Uterus (tissue), 2 donors: ENCODE data around the gene TSPAN19.

Source experiments
- POLR2A ChIP-seq, 2 donors: fragments of 450-650 bp; IDR thresholded peaks; one replicate each; pipeline ENCODE4 v1.6.1; 2016; ENCODE audit warnings: antibody characterized with exemption in 2 of 2, mild to moderate bottlenecking in 1 of 2, moderate library complexity in 1 of 2
- TF ChIP-seq, protein P1 (sequence below), 4 experiments: fragments of 200-600 bp in 2 of 4; fragments of 450-650 bp in 2 of 4; sonication (generic) in 2 of 4; IDR thresholded peaks; one replicate each; pipeline ENCODE4 v1.5.1; 2016 to 2019; ENCODE audit warnings: antibody characterized with exemption in 4 of 4, mild to moderate bottlenecking in 2 of 4, moderate library complexity in 1 of 4

DNA sequence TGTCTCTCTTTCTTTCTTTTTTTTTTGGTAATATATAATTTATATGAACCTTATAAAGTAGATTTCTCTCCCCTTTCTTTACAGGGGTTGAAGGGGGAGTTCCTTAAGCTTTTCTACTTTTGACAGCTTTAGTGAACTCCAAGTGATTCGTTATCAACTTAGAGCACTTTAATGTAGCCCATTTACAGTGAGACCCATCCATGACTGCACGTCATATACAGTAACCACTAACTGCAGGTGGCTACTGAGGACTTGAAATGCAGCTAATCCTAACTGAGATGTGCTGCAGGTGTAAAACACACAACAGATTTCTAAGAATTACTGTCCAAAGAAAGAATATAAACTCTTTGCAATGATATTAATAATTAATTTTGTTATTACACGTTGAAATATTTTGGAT lies 656 bp upstream of the TSPAN19 start:
- TF ChIP-seq, protein P1, sequence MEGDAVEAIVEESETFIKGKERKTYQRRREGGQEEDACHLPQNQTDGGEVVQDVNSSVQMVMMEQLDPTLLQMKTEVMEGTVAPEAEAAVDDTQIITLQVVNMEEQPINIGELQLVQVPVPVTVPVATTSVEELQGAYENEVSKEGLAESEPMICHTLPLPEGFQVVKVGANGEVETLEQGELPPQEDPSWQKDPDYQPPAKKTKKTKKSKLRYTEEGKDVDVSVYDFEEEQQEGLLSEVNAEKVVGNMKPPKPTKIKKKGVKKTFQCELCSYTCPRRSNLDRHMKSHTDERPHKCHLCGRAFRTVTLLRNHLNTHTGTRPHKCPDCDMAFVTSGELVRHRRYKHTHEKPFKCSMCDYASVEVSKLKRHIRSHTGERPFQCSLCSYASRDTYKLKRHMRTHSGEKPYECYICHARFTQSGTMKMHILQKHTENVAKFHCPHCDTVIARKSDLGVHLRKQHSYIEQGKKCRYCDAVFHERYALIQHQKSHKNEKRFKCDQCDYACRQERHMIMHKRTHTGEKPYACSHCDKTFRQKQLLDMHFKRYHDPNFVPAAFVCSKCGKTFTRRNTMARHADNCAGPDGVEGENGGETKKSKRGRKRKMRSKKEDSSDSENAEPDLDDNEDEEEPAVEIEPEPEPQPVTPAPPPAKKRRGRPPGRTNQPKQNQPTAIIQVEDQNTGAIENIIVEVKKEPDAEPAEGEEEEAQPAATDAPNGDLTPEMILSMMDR (IDR thresholded peaks at IDR 0.05): no peak
- no peak for TF ChIP-seq POLR2A (IDR thresholded peaks at IDR 0.05)
